Femur (tissue), 1 donor: ENCODE results near the gene ZCCHC4.

ENCODE experiments used
- DNase-seq: peaks from one replicate; pipeline ENCODE4 v3.0.0-alpha.2; 2017

ZCCHC4 gene

GRCh38 chr4:25378437-25378743, 65.8 kb downstream of the ZCCHC4 start:
- DNase-seq, result no peak

GRCh38 chr4:25379591-25379990, 67.0 kb downstream of the ZCCHC4 start:
- DNase-seq, result no peak

DNA sequence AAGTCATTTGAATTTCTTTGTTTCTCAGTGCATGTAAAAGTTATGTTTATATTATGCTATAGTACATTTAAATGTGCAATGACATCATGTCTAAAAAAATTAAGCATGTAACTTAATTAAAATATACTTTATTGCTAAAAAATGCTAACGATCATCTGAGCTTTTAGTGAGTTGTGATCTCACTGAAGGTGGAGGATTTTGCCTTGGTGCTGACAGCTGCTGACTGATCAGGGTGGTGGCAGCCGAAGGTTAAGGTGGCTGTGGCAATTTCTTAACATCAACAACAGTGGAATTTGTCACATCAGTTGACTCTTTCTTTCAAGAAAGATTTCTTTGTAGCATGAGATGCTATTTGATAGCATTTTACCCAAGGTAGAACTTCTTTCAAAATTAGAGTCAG, 71.1 kb downstream of the ZCCHC4 start:
- no peak for DNase-seq

DNA sequence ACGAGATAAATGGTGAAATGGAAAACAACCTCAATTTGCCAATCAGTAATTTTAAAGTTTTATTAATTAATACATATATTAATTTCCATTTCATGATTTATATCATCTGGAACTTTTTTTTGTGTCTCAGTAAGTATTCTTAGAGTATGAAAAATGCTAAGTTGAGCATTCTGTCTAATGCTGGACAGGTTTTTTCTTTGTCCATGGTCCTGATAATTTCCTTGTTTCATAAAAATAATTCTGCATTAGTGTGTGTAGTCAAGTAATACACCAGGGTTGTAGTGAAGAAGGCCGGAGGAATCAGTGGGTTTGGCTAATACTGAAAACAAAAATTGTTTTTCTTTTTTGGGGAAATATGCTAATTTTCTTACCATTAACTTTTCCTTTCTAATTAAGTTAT, 74.4 kb downstream of the ZCCHC4 start:
- DNase-seq, result no peak

GRCh38 chr4:25397305-25397704, 84.7 kb downstream of the ZCCHC4 start:
- DNase-seq, result no peak

GRCh38 chr4:25399510-25399909, 86.9 kb downstream of the ZCCHC4 start:
- DNase-seq, result no peak

GRCh38 chr4:25401066-25401465, 88.5 kb downstream of the ZCCHC4 start:
- DNase-seq, result no peak

DNA sequence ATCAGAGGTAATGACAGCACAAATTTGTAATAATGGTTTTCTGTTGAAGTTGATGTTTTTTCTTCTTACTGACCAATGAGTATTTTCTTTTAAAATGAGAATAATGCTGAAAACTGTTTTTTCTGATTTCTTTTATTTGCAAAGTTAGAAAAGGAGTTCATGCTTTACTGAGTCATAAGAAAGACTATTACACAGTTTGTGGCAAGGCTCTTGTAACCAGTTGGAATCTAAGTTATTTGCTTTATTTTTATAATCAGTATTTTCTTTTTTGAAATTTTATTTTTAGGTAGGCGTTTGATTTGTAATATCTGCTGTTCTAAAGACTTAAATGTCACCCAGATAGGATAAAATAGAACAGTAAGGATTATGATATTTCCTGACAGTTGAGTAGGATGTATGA, 89.9 kb downstream of the ZCCHC4 start:
- no peak for DNase-seq

GRCh38 chr4:25403699-25404098, 91.1 kb downstream of the ZCCHC4 start:
- DNase-seq, result no peak

- DNase-seq, result no peak
These were observed 92.9 kb downstream of the ZCCHC4 start for GRCh38 chr4:25405453-25405852.

DNA sequence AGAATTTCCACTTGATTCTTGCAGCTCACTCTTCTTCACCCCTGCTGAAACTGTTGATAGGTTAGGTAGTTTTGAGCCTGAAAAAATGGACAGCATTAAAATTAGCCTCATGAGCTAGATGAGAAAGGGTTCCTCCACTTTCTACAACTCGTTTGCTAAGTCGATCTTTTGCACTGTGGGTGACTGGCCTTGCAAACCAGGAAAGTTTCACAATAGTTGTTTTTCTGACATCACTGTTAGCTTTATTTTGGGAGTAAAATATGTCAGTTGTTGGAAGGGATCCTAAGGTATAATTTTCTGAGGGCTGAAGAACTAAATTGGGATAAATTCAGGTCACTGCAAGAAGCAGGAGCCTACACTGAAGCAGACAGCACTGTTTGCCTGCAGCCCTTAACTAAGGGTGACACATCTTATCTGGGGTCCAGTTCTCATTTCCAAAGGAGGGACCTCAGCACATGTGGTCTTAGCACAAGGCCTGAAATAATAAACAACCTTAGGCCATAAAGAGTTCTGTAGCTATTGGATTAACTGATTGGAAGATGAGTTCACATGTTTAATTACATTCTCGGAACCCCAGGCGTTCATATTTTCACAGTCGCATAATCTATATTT, 93.6 kb downstream of the ZCCHC4 start:
- DNase-seq, result no peak

- DNase-seq, result no peak
These were observed 98.4 kb downstream of the ZCCHC4 start for GRCh38 chr4:25410820-25411529.

DNA sequence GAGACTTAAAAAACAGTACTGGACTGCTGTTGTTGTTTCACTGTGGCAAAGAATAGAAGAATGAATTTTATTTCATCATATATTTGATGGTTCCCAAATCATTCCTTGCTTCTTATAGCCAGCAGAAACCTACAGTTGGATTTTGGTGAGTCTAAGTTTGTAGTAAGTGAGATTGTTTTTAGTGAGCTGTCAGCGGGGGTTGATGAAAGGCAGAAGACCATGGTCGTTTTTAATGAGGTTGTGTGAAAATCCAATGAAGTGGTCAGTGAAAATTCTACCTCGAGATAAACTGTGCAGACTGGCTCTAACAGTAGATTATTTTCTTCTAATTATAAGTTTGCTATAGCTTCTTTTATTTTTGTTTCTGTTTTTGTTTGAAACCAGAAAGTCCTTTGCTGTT, 100.7 kb downstream of the ZCCHC4 start:
- DNase-seq, result no peak

DNA sequence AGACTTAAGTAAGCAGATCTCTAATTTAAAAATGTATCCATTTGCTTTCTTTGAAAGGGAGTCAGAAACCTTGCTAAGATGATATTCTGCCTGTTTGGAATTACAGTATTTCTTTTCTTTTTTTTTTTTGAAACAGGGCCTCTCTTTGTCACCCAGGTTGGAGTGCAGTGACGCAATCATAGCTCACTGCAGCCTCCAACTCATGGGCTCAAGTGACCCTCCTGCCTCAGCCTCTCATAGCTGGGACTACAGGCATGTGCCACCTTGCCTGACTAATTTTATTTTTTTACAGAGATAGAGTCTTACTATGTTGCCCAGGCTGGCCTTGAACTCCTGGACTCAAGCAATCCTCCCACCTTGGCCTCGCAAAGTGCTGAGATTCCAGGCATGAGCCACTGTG, 104.4 kb downstream of the ZCCHC4 start:
- DNase-seq, result no peak
